Epithelial cell of esophagus (primary cell): ENCODE data around the gene PMCH.

ENCODE experiments used
- DNase-seq: peaks from one replicate; pipeline ENCODE4 v3.0.0; 2010; ENCODE audit warnings: low read depth
- H3K4me3 ChIP-seq: 2 replicates; pipeline ENCODE4 v1.5.1; 2011; ENCODE audit warnings: mild to moderate bottlenecking, low read length, control low read depth
- TF ChIP-seq, protein P1 (sequence below): IDR thresholded peaks from 2 replicates; pipeline ENCODE4 v1.5.1; 2011; ENCODE audit warnings: low read depth, mild to moderate bottlenecking, low read length, control low read depth, inconsistent platforms; ENCODE audit not compliant: insufficient read depth; ENCODE audit errors: missing control alignments

PMCH gene

DNA sequence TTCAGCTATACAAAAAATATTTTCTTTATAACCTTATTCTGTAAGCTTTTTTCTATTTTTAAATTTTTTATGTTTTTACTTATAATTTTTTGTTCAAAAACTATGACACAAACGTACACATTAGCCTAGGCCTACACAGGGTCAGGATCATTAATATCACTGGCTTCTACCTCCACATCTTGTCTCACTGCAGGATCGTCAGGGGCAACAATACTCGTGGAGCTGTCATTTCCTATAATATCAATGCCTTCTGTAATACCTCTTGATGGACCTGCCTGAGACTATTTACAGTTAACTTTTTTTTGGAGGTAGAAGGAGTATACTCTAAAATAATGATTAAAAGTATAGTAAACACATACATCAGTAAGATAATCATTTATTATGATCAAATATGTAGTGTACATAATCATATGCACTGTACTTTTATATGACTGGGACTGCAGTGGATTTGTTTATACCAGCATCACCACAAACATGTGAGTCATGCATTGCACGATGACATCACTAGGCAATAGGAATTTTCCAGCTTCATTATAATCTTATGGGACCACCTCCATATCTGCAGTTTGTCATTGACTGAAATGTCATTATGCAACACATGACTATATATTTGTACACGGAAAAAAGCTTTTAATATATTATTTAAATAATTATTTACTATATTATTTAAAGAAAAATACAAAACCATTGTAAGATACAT is 18.5 kb upstream of the PMCH start:
- DNase-seq = peak; percentile 41
- H3K4me3 ChIP-seq = no peak overlapping the region
- TF ChIP-seq, protein P1, sequence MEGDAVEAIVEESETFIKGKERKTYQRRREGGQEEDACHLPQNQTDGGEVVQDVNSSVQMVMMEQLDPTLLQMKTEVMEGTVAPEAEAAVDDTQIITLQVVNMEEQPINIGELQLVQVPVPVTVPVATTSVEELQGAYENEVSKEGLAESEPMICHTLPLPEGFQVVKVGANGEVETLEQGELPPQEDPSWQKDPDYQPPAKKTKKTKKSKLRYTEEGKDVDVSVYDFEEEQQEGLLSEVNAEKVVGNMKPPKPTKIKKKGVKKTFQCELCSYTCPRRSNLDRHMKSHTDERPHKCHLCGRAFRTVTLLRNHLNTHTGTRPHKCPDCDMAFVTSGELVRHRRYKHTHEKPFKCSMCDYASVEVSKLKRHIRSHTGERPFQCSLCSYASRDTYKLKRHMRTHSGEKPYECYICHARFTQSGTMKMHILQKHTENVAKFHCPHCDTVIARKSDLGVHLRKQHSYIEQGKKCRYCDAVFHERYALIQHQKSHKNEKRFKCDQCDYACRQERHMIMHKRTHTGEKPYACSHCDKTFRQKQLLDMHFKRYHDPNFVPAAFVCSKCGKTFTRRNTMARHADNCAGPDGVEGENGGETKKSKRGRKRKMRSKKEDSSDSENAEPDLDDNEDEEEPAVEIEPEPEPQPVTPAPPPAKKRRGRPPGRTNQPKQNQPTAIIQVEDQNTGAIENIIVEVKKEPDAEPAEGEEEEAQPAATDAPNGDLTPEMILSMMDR = no peak

DNA sequence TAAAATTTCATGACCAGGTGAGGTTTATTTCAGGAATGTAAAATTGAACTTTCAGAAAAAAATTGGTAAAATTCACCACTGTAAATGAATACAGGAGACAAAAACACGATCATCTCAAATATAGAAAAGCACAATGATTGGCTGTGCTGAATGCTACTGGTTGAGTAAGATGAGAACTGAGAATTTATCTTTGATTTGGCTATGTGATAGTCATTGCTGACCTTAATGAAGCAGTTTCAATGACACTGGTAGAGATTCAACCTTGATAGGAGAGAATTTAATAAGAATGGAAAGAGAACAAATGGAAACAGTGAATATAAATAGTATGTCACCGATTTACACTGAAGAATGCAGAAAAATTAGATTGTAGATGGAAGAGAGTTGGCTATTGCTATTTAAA is 6.4 kb upstream of the PMCH start:
- H3K4me3 ChIP-seq = no peak overlapping the region
- DNase-seq = no peak
- TF ChIP-seq, protein P1 = no peak

DNA sequence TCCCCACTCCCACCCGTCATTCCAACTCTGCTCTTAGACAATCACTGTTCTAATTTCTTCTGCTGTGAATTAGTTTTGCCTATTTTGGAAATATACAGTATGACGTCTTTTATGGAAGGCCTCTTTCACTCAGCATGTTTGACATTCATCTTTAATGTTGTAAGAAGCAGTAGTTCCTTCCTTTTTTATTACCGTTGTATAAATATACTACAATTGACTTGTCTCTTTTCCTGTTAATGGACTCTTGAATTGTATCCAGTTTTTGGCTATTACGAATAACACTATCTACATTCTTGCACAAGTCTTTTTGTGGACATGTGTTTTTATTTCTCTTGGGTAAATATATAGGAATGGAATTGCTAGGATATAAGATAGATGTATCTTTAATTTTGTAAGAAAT is 4.9 kb upstream of the PMCH start:
- TF ChIP-seq, protein P1 = no peak
- H3K4me3 ChIP-seq = no peak overlapping the region
- no peak for DNase-seq

DNA sequence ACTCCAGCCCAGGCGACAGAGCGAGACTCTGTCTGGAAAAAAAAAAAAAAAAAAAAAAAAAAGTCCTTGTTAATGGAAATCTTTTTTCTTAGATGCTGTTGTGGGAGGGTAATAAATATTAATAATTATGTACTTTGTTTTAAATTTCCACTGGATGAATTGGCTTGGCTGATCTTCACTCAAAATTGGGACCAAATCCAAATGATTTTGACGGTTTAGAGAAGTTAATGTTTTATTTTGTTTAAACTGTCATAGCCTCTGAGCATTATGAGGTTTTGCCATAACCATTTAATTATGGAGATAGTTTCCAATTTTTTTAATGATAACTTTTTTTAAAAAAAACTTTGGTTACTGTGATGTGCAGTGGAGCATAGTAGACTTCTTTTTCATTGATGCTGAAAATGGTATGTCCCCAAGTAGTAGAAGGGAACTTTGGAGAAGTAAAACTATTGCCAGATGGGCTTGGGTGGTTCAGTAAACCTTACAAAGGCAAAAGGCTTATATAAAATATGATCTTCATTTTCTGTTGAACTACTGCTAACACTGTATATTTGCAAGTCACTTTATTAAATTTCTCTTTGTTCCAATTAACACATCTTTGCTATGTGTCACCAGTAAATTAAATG is 3.9 kb upstream of the PMCH start:
- no peak for DNase-seq
- TF ChIP-seq, protein P1 = no peak
- H3K4me3 ChIP-seq = no peak overlapping the region

DNA sequence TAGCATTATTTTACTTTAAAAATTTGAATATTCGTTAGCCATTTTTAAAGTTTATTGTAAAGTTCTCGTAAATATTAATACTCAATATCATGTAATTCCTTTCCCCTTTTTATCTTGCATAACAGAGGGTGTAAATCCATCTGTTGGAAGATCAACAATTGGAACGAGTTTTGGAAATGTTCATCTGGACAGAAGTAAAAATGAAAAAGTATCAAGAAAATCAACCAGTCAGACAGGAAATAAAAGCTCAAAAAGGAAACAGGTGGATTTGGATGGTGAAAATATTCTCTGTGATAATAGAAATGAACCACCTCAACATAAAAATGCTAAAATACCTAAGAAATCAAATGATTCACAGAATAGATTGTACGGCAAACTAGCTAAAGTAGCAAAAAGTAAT is 1.8 kb downstream of the PMCH start:
- no peak for DNase-seq
- no peak overlapping the region for H3K4me3 ChIP-seq
- TF ChIP-seq, protein P1 = no peak

DNA sequence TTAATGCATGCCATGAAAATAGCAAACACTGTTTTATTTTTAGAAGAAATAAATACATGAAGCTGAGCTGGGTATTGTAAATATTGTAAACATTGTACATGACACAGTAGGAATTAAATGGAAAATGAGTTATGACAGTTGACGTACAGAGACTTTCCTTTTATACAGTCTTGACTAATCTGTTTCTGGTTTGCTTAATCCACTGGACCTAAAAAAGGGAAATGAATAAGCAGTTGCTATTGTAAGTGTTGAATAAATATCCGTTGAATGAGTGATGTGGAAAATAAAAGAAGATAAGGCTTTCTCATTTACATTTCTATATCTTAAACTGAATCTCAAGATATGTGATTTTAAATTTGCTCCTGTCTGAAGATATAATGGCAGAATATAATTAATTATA is 15.0 kb downstream of the PMCH start:
- H3K4me3 ChIP-seq = no peak overlapping the region
- peak; percentile 18 for DNase-seq
- TF ChIP-seq, protein P1 = no peak

DNA sequence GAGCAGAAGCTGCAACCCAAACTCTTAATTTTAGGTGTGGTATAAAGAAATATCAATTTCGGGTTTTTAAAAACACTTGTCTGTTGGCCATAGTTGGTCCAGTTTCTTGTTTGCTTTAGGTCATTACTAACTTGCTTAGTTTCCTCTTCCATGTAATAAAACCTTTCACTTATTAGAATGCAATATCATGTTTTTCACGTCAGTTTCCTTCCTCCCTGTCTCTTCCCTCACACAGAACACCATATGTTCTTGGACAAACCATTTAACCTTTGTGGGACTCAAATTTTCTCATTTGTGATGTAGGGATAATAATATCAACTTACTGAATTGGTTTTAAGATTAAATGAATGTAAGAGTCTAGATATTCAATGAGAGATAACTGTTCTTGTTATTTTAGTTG is 22.9 kb downstream of the PMCH start:
- TF ChIP-seq, protein P1 = no peak
- no peak for DNase-seq
- H3K4me3 ChIP-seq = no peak overlapping the region
